NK-92 (cell line): Measurements from ENCODE around the gene PNPLA8.
"Not testable (repeated sequence)": the region's sequence is repeated elsewhere in the genome, so short reads cannot be mapped to it uniquely, and the experiment has no call there.

Experiments
- DNase-seq: peaks from one replicate; lab custom pipeline; 2025; ENCODE audit not compliant: unreplicated experiment; lab: John Stamatoyannopoulos, UW

The PNPLA8 gene

DNA sequence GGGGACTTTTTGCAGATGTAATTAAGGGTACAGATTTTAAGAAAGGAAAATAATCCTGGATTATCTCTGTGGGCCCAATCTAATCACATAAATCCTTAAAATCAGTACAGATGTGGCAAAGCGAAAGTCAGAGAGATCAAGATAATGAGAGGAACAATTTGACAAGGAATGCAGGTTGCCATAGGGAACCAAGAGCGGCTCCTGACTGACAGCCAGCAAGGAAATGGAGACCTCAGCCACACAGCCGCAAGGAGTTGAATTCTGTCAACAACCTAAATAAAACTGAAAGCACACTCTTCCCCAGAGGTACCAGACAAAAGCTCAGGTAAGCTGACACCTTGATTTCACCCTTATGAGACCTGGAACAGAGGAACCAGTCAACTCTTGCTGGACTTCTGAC, 3.4 kb upstream of the PNPLA8 start:
- DNase-seq, result no peak

DNA sequence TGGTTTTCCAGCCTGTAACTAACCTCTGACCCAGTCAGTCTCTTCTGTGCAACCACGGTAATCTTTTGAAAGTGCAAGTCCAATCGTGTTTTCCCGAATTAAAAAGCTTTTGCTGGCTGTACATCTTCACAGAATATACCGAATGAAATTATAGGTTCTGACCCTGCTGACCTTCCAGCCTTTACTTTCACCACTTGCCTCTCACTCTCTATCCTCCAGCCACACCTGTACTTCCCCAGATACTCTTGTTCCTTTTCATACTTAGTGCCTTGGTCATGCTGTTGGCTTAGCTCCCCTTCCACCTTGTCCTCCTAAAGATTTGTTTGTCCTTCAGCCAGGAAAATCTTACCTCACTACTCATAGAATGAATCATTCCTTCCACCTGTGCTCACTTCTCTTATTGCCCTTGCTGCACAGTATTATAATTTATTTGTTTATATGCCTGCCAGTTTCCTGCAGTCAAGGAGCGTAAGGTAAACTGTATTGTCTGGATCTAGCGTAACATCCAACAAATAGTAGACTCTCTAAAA, 2.3 kb upstream of the PNPLA8 start:
- DNase-seq, result no peak

GRCh38 chr7:108526768-108527017, 758 bp upstream of the PNPLA8 start:
- DNase-seq, result no peak

GRCh38 chr7:108525327-108525984, 479 bp downstream of the PNPLA8 start:
- no peak for DNase-seq

GRCh38 chr7:108522780-108523179, 3.2 kb downstream of the PNPLA8 start:
- DNase-seq, result no peak

DNA sequence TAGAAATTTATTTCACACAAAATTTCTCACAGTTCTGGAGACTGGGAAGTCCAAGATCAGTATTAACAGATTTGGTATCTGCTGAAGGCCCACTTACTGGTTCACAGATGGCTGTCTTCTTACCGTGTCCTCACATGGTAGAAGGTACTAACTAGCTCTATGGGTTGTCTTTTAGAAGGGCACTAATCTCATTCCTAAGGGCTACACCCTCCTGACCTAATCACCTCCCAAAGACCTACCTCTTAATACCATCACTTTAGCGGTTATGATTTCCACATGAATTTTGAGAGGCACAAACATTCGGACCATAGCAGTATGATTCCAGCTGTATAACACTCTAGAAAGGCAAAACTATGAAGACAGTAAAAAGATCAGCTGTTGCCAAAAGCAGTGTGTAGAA, 8.0 kb downstream of the PNPLA8 start:
- no peak for DNase-seq

- DNase-seq, result no peak
Observed at GRCh38 chr7:108515630-108516029, 10.3 kb downstream of the PNPLA8 start.

- no peak for DNase-seq
Observed at GRCh38 chr7:108515013-108515412, 10.9 kb downstream of the PNPLA8 start.

- no peak for DNase-seq
Observed at GRCh38 chr7:108511939-108512338, 14.0 kb downstream of the PNPLA8 start.

DNA sequence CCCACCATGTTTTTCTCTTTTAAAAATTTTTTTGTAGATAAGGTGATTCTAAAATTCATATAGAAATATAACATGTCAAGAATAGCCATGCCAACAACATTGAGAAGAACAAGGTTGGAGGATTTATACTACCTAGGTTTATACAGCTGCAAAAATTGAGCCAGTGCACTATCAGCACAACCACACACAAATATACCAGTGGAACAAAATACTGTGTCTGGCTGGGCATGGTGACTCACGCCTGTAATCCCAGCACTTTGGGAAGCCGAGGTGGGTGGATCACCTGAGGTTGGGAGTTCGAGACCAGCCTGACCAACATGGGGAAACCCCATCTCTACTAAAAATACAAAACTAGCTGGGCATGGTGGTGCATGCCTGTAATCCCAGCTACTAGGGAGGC, 21.4 kb downstream of the PNPLA8 start:
- not testable (repeated sequence) for DNase-seq

- DNase-seq, result no peak
Observed at GRCh38 chr7:108503112-108504026, 22.6 kb downstream of the PNPLA8 start.

- no peak for DNase-seq
Observed at GRCh38 chr7:108499566-108499965, 26.4 kb downstream of the PNPLA8 start.

DNA sequence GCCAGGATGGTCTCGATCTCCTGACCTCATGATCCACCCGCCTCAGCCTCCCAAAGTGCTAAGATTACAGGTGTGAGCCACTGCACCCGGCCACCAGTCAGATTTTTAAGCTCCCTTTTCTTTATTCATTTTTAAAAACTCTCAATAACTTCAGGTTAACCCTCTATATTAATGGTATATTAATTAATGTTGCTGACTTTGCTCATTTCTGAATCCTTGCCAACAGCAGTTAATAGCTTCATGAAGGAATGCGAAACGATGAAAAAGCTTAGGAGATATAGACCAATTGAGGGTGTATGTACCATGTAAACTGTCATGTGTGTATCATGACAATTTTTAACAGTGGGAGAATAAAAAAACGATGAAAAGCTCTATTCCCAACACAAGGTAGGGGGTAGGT, 27.5 kb downstream of the PNPLA8 start:
- DNase-seq, result no peak

DNA sequence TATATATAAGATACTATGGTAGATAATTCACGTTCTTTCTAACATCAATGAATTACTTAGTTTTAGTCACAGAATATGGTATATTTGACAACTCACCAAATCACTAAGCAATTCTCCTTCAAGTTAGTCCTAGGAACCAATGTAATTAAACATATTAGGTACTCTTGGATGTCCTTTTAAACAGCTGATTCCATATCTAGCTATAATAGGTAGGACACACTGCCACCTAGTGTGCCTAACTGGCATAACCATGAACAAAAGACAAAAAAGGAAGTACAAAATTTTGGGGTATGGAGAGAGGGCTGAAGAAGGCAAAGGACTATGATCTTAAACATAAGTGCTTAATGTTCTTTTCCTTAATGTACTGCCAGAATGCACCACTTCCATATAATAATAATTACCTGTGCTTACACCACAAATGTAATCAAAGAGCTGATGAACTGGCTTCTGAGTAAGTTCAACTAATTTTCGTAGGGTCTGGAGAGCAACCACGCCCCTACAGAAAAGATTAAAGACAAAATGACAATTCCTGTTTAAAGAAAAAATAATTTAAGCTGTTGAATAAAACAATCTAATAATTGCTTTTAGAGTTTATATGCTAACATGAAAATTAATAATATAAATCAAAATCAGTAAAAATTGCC, 28.7 kb downstream of the PNPLA8 start:
- DNase-seq, result no peak

GRCh38 chr7:108492742-108493141, 33.2 kb downstream of the PNPLA8 start:
- no peak for DNase-seq

GRCh38 chr7:108488768-108489538, 37.0 kb downstream of the PNPLA8 start:
- DNase-seq, result no peak

DNA sequence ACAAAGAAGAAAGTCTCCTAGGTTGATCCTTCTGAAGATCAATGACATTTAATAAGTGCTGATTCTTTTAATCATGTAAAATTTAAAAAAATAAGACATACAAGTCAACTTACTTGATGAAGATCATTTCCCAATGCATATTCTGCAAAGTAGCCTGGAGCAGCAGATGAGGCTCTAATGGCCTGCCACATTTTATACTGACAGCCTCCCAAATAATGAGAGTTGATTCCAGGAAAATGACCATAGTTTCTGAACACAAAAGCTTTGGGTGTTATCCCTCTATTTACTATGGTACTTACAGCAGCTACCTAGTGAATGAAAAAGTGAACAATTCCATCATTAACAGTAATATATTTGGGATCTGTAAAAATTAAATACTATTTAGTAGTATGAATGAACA, 38.3 kb downstream of the PNPLA8 start:
- no peak for DNase-seq

DNA sequence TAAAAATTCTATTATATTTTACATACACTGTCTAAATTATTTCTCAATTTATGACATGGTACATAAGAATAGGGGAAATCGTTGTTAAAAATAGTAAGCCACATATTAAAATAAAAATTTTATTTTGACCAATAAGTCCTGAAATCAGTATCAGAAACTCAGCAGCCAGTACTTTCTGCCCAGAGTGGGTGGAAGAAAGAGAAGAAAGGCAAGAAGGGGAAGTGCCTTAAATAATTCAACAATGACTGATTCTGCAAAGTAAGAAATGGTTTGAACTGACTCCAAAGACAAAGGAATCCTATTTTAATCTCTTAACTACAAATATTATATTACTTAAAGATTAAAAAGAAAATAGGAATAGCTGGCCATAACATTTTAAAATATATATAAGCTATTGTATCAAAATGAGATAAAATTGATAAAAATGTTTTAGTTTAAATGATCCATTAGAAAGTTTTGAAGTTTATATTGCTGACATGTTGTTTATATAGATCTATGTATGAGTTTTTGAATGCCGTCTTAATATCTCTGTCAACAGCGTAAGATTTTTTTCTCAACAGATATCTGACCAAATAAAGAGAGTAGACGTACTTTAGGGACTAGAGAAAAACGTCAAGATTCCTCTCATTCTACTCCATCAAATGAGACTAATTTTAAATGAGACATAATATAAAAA, 39.5 kb downstream of the PNPLA8 start:
- no peak for DNase-seq

GRCh38 chr7:108484137-108484536, 41.8 kb downstream of the PNPLA8 start:
- no peak for DNase-seq

GRCh38 chr7:108480311-108480710, 45.6 kb downstream of the PNPLA8 start:
- DNase-seq, result no peak

DNA sequence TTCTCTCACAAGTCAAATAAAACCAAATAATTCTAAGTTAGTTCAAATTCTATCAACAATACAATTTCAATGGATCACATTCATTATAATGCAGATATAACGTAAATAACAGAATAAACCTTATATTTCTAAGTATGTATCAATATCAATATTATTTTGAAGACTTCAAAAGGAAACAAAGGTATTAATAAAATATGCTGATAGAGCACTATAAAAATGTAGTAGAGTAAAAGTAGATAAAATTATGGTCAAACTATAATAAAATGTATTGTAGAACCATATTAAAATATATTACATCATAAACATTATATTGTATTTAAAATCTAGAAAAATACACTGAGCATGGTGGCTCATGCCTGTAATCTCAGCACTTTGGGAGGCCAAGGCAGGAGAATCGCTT, 46.2 kb downstream of the PNPLA8 start:
- DNase-seq, result no peak
